Stimulated activated CD4-positive, alpha-beta T cell treated with anti-CD3 and anti-CD28 coated beads, Interleukin-15, amount 100 ng/mL, for 48 hours (primary cell): ENCODE measurements around the gene KCNMA1.
"Not testable (repeated sequence)": the region's sequence is repeated elsewhere in the genome, so short reads cannot be mapped to it uniquely, and the experiment has no call there.

Experiments used
- DNase-seq, 2 donors: peaks; one replicate each; pipeline ENCODE4 v3.0.0-alpha.2; 2020; ENCODE audit warnings: low read depth in 2 of 2

Gene KCNMA1

DNA sequence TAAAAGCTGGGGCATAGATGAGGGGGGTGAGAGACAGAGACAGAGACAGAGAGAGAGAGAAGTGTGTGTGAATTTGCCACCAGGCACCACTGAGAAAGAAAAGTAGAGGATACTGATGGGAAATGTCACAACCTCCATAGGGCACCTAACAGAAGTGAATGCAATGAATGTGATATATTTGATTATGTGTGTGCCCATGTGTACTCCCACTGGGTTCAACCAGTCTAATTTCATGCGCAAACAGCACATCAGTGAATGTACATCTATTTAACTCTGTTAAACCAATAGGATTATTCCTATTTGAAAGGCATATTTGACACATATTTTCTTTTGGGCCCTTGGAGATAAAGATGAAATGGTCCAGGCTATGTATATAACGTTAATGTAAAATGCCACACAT, 241.3 kb downstream of the KCNMA1 start:
- no peak for DNase-seq

DNA sequence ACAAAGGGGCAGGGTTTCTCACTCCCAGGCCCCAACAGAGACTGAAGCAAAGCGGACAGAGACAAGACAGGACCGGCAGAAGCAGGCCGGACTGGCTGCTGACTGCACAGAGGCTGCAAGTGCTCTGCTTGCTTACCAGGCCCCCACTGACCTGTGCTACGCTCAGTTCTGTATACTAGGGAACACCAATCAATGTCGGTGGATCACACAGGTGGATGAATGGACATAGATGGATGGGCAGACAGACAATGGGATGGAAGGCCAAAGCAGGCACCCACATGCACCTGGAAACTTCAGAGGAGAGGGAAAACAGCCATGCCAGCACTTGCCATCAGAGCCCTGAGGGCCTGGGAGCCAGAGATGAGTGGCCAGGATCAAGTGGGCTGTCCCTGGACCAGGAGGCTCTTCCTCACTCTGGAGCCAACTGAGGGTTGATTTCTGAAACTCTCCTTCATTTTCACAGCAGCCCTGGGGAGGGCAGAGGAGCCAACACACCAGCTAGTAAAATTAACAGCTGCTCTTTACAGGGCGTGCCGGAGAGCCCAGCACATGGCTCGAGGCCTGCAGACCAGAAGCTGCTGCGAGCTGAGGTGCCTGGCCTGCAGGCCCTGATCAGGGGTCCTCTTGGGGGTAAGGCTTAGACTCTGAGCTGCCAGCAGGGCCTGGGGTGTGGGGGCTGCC, 243.6 kb downstream of the KCNMA1 start:
- no peak for DNase-seq

DNA sequence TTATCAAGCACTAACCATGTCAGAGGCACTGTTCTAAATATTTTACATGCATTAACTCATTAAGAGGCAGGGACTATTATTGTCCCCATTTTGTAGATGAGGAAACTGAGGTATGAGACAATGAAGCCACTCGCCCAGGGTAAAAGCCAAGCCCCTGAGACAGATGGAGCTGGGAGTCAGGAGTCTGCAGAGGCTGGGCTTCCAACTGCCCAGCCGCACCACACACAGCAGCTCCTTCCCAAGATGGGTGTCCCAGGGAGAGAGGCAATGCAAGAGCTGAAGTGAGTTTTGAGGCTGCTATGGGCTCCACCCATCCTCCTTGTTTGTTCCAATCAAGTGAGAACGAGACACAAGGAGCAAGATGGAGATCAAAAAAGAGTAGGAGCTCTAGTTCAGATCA, 244.2 kb downstream of the KCNMA1 start:
- DNase-seq = no peak

DNA sequence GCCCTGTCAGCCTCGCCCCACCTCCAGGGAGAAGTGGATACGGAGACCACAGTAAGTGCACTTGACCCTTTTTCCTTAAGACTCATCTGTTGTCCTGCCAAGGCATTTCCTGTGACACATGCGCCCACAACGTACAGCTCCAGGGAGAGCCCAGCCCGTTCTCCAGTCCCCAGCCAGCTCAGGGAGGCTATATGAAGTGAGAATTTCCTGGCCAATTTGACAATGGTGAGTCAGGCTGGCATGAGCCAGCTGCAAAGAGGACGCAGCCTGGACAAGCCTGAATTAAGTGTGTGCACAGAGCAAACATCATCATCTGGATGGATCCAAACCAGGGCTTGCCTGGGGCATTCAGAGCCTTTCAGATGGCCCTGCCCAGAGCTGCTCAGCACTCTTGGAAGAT, 244.8 kb downstream of the KCNMA1 start:
- DNase-seq = no peak

DNA sequence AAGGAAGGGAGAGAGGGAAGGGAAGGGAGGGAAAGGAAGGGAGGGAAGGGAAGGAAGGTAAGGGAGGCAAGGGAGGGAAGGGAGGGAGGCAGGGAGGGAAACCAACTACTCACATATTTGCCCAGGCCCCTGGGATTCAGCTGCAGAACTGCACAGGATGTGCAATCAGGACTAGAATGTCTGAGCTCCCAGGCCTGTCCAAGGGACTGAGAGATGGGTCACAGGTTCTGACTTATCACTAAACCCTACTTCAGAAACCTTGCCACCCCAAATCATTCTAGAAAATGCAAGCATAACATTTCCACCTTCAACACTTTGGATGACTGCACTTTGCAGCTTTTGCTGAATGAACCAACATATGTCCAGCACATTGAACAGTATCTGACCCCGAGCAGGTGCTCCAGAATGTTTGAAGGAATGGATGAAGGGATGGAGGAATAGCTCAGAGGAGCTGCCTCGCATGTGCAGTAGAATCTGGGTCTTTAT, 245.3 kb downstream of the KCNMA1 start:
- DNase-seq = no peak

DNA sequence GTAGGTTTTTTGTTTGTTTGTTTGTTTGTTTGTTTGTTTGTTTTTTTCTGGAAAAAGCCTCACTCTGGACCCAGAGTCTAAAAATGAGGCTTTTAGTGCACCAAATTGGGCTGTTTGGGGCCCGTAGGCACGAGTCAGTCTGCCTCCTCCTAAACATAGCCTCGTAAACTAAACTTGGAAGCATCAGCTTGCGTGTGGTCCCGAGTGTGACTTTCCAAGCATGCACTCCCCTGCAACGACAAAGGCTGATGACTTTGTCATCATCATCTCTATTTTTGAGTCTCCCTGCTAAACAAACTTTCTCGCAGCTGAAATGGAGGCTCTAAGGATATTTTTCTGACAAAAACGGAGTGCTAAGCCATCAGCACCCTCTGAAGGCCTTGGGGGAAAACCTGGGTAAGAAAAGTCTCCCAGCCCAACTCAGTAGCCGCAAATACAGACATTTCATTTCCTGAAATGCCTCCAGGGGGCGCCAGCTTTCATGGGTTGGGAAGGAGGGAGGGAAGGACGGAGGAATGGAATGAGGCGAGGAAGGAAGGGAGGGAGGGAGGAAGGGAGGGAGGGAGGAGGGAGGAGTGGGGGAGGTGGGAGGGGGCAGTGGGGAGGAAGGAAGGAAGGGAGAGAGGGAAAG, 245.9 kb downstream of the KCNMA1 start:
- peak in 1 of 2 donors; percentile 13 for DNase-seq

- DNase-seq = no peak
Measured at GRCh38 chr10:77390481-77390891, 247.1 kb downstream of the KCNMA1 start.

DNA sequence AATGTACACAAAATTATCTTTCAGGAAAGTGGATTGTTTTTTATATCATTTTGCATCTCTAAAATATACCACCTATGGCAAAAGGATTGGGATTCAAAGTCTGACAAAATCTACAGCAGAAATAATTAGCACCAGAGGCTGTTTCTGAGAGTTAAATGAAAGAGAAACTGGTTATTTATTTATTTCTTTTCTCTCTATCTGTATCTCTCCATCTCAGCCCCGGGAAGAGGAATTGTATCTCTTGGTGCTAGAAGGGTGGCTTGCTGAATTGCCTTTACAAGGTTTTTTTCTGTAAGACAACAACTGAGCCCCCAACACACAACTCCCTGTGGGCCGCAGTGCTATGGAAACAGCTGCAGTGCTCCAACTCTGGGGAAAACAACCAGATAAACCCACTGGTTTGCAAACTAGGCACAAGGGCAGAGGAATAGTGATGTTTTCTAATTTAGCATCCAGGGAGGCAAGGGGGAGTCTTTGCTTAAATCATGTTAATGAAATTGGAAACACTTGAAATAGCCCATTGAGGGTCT, 249.0 kb downstream of the KCNMA1 start:
- DNase-seq = no peak

- not testable (repeated sequence) for DNase-seq
Measured at GRCh38 chr10:77387701-77388100, 249.9 kb downstream of the KCNMA1 start.

- DNase-seq = no peak
Measured at GRCh38 chr10:77387247-77387646, 250.4 kb downstream of the KCNMA1 start.

- no peak for DNase-seq
Measured at GRCh38 chr10:77386838-77387237, 250.8 kb downstream of the KCNMA1 start.

GRCh38 chr10:77386365-77386764, 251.2 kb downstream of the KCNMA1 start:
- DNase-seq = no peak

GRCh38 chr10:77385315-77385714, 252.3 kb downstream of the KCNMA1 start:
- DNase-seq = no peak

DNA sequence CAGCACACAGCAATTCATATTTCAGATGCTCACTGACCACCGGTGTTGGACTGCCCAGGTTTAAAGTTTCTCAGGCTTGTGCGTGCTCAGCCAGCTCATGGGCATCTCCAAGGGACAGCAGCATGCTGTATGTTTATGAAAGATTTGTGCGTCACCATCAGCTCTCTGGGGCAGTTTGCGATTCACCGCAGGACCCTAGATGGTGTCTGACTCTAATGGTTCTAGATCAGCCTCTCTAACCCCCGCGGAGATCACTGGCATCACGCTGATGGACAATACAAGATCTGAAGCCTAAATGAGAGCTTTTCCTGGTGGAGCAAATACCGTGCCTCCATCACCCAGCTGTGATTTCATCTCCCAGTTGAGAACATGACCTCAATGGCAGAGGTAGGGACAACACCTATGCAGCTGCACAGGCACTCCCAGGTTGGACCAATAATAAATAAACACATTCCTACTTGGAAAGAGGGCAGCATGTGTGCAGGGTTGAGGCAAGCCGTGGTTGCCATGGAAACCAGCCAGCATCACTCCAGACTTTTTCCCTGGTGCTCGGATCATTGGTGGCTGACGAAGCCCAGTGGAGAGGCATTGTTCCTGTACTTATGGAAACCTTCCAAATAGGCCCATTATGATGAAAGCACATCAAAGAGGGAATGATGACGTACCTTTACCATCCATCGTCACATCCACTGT, 253.6 kb downstream of the KCNMA1 start:
- no peak for DNase-seq

DNA sequence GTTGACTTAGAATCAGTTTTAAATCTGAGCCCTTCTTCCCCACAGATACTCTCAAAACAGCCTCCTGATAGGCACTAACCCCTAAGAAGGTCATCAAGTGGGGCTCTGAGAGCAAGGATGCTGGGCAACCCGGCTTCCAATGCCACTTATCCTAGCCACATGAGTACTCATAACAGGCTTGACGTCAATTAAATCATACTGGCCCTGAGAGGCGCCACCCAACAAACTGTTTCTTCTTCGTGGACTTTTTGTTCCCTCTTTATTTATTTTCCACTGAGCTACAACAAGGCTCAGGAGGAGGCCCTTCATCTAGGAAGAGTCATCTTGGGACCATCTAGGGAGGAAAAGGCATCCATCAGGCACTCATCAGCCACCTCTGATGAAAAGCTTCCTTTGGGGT, 255.9 kb downstream of the KCNMA1 start:
- DNase-seq = no peak

DNA sequence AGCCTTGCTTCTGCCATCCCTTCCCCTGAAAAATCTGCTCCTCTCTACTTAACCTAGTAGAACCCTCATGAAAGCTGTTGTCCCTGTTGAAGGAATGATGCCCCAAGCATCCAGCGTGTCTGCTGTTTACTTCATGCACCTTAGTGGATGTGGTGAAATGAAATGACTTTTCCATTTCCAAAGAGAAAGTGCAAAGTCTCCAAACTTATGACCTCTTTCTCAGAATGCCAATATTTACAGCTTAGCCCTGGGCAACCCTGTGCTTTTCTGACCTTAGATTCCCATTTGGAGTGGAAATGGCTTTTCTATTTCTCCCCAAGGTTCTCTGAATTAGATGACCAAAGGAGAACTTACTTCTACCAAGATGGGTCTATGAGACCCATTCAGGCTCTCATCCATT, 256.9 kb downstream of the KCNMA1 start:
- no peak for DNase-seq

GRCh38 chr10:77380191-77380590, 257.4 kb downstream of the KCNMA1 start:
- no peak for DNase-seq

DNA sequence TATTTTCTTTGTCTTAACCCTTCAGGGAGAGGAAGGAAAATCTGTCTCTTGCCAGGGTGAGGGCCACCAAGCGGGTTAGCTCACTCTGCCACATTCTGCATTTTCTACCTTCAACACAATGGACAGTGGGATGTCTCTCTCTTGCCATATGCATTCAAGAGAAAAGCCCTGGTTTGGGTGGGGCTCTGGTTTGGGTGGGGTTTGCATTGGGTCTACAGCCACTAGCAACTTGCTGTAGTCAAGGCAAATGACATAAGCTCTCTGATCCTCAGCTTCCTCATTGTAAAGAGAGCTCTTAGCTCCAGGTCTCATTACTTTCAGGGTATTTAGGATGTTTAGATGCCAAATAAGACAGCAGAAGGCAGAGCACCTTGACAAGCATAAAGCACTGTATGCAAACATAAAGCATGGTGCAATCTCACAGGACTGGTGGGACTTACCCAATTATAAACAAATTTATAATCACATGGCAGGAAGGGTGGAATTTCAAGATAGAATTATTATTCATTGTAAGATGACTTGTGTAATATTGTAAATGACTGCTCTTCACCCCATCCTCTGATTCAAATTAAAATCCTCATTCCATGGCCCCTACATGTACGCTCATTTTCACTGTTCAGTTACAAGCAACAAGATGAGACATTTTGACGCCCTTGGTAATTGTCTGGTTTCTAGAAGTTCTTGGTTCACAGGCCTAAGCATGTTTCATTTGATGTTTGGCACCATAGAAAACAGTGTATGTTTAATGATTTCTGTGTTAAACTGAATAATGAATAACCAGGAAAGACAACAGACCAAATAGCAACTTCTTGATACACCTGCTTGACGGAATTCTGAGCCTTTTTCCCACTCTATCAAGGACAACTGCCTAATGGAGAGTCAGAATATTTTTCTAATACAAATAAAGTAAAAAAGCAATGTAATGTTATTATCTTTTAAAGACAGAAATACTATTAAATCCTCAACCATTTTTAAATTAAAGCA, 258.9 kb downstream of the KCNMA1 start:
- no peak for DNase-seq

DNA sequence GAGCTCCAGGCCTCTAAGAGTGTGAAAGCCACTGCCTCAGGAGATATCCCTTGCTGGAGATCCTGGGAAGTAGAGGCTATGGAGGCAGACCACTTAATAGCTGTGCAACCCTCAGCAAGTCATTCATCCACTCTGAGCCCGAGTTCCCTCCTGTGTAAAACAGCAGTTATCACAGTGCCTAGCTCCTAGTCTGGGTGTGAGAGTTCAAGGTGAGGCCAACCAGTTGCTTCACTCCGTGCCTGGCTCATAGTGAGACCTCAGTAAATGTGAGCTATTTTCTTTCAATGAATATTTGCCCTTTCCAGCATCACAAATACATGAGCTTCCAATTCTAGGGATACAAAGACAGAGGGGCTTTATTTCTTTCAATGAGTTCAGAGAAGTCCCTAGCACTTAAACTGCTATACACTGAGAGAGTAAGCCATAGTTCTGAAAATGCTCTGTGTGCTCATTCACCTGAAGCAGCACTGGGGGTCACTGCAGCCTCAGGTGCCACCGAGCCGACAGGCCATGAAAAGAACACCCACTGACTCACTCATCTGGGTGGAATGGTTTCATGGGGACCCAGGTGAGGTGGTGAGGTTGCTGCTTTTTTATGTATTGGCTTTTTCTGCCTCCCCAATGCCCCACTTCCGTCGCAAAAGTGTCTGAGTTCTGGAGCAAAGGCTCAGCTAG, 259.8 kb downstream of the KCNMA1 start:
- DNase-seq = no peak

DNA sequence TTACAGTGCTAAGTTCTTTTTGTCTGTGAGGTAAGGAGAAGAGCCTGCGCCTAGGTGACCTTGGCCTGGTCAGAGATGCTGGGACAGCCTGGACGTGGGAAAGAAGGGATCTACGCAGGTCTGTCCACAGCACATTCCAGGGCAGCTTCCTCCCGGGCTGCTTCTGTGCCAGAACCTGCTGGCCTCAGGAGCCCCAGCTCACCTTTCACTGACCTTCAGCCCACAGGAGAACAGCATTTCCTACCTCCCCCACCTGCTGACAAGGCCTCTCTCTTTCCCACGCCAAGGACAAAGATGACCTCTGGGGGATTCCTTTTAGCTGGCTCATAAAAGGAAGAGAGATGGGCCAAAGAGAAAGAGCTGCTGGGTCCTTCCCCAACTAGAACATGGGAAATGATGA, 260.6 kb downstream of the KCNMA1 start:
- no peak for DNase-seq

DNA sequence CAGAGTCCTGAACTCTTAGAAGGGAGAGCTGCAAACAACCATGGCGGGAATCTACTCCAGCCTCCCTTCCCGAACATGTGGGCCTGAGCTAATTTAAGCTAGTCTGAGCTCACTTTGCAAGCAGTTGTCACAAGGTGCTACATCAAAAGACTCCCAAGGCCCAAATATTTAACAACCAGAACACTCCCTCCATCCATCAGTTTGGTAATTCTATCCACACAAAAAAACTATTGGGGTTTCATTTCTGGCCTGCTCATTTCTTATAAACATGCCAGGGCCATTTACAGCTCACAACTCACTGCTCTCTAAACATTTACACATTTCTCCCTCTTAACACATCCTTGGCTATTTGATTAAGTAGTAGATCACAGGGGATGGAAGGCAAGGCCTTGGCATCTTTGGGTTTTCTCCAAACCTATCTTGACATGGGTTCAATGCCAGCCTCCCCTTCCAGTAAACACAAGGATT, 263.4 kb downstream of the KCNMA1 start:
- DNase-seq = no peak
